Putamen (tissue), 1 donor: ENCODE results near the gene SRC.

Experiments
- DNase-seq: peaks from one replicate; pipeline ENCODE4 v3.0.0-alpha.2; 2016; ENCODE audit warnings: low spot score

Gene SRC

GRCh38 chr20:37426978-37427377 lies 81.0 kb downstream of the SRC start:
- no peak for DNase-seq

GRCh38 chr20:37430044-37430443 lies 84.1 kb downstream of the SRC start:
- DNase-seq = no peak

GRCh38 chr20:37430778-37431460 lies 85.0 kb downstream of the SRC start:
- DNase-seq = no peak

- DNase-seq = no peak
Measured at GRCh38 chr20:37431786-37432185, 85.8 kb downstream of the SRC start.

GRCh38 chr20:37432606-37433005 lies 86.7 kb downstream of the SRC start:
- DNase-seq = no peak

- no peak for DNase-seq
Measured at GRCh38 chr20:37435607-37436006, 89.7 kb downstream of the SRC start.

GRCh38 chr20:37436527-37437186 lies 90.7 kb downstream of the SRC start:
- DNase-seq = no peak

GRCh38 chr20:37437676-37438075 lies 91.7 kb downstream of the SRC start:
- DNase-seq = no peak

GRCh38 chr20:37438464-37439222 lies 92.7 kb downstream of the SRC start:
- peak; percentile 69 for DNase-seq

GRCh38 chr20:37439223-37439933 lies 93.4 kb downstream of the SRC start:
- DNase-seq = no peak

GRCh38 chr20:37441023-37441422 lies 95.1 kb downstream of the SRC start:
- DNase-seq = no peak

- DNase-seq = no peak
Measured at GRCh38 chr20:37442547-37442946, 96.6 kb downstream of the SRC start.

- no peak for DNase-seq
Measured at GRCh38 chr20:37442986-37443385, 97.0 kb downstream of the SRC start.

- DNase-seq = no peak
Measured at GRCh38 chr20:37443596-37443995, 97.7 kb downstream of the SRC start.

GRCh38 chr20:37445041-37445440 lies 99.1 kb downstream of the SRC start:
- no peak for DNase-seq

- DNase-seq = no peak
Measured at GRCh38 chr20:37446286-37447032, 100.5 kb downstream of the SRC start.

GRCh38 chr20:37447688-37448087 lies 101.7 kb downstream of the SRC start:
- no peak for DNase-seq

- peak; percentile 80 for DNase-seq
Measured at GRCh38 chr20:37449276-37449675, 103.3 kb downstream of the SRC start.

GRCh38 chr20:37450344-37450743 lies 104.4 kb downstream of the SRC start:
- no peak for DNase-seq

- no peak for DNase-seq
Measured at GRCh38 chr20:37451616-37452015, 105.7 kb downstream of the SRC start.

GRCh38 chr20:37452236-37452635 lies 106.3 kb downstream of the SRC start:
- DNase-seq = no peak

GRCh38 chr20:37453288-37453687 lies 107.3 kb downstream of the SRC start:
- DNase-seq = no peak
